Suprapubic skin (tissue), 4 donors: ENCODE data around the gene FAM120B. TPM values are rescaled to one million over a fixed set of nuclear protein-coding genes. Genes with fewer than 3 reads are reported as not detected.

Experiments used
- DNase-seq, 2 donors: peaks; one replicate each; pipeline ENCODE4 v3.0.0-alpha.2; 2019; ENCODE audit warnings: low spot score in 2 of 2
- H3K27ac ChIP-seq: fragments of 200-600 bp; sonication (generic); one replicate; pipeline ENCODE4 v1.5.1; 2019
- H3K27me3 ChIP-seq: fragments of 200-600 bp; sonication (generic); one replicate; pipeline ENCODE4 v1.5.1; 2019
- H3K36me3 ChIP-seq: fragments of 200-600 bp; sonication (generic); one replicate; pipeline ENCODE4 v1.5.1; 2019
- H3K4me1 ChIP-seq: fragments of 200-600 bp; sonication (generic); one replicate; pipeline ENCODE4 v1.5.1; 2019
- H3K4me3 ChIP-seq: fragments of 200-600 bp; sonication (generic); one replicate; pipeline ENCODE4 v1.5.1; 2019; ENCODE audit warnings: mild to moderate bottlenecking
- H3K9me3 ChIP-seq: fragments of 200-600 bp; sonication (generic); one replicate; pipeline ENCODE4 v1.5.1; 2019
- EP300 ChIP-seq: sonication (generic); formaldehyde crosslinking; IDR thresholded peaks from one replicate; pipeline ENCODE4 v1.6.1; 2017; ENCODE audit warnings: antibody characterized with exemption
- POLR2A ChIP-seq, 2 donors: fragments of 450-650 bp; IDR thresholded peaks; one replicate each; pipeline ENCODE4 v1.6.1; 2017; ENCODE audit warnings: antibody characterized with exemption in 2 of 2, mild to moderate bottlenecking in 2 of 2, moderate library complexity in 2 of 2
- POLR2AphosphoS5 ChIP-seq, 3 donors: sonication (generic); formaldehyde crosslinking; IDR thresholded peaks; one replicate each; pipeline ENCODE4 v1.6.1; 2017; ENCODE audit warnings: antibody characterized with exemption in 3 of 3
- WGBS: methylation state at CpG from one replicate; pipeline ENCODE4 v1.1.5; 2018; 5-methylcytosine and 5-hydroxymethylcytosine counted together
- total RNA-seq, 4 donors: library from RNA; depleted of rRNA; stranded (reverse); fragments of >200 nt; gene quantifications; one replicate each; pipeline ENCODE4 v1.1.0, GENCODE V29; 2016
- TF ChIP-seq, protein P1 (sequence below), 2 donors: fragments of 200-600 bp in 1 of 2; fragments of 450-650 bp in 1 of 2; sonication (generic) in 1 of 2; IDR thresholded peaks; one replicate each; pipeline ENCODE4 v1.5.1; 2016 to 2019; ENCODE audit warnings: antibody characterized with exemption in 2 of 2, mild to moderate bottlenecking in 1 of 2, moderate library complexity in 1 of 2

FAM120B gene
- total RNA-seq, 4 donors from 2014 or later = 19.9 to 55.4 (median 27.6) TPM

DNA sequence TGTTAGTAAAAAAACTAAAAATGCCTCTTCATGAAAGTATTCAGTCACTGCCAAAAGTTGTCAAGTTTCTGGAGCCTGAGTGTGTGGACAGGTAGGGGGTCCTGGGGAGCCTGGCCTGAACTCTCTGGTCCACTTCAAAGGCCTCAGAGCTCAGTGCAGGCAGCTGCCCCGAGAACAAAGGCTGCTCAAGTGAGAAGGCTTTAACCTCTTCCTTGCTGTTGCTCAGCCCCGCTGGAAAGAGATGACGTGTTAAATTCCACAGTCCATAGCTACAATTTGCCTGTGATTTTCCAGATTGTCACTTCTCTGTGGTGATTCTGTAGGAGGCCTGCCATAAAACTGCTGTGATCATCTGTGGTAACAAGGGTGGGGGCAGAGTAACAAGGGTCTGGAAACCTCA, 96.9 kb downstream of the FAM120B start:
- Histone ChIP-seq H3K4me3 (no peak overlapping the region), H3K9me3 (no peaks in the 10 kb centered on the region), H3K36me3 (peaks cover 71% of the 10 kb centered on the region), H3K4me1 (no peaks in the 10 kb centered on the region), H3K27me3 (no peaks in the 10 kb centered on the region), H3K27ac (no peak overlapping the region)
- 76% methylated on average over 3 of the region's 3 CpGs for WGBS
- TF ChIP-seq POLR2AphosphoS5 (IDR thresholded peaks at IDR 0.05) (no peak), POLR2A (IDR thresholded peaks at IDR 0.05) (no peak), EP300 (no peak)
- TF ChIP-seq, protein P1, sequence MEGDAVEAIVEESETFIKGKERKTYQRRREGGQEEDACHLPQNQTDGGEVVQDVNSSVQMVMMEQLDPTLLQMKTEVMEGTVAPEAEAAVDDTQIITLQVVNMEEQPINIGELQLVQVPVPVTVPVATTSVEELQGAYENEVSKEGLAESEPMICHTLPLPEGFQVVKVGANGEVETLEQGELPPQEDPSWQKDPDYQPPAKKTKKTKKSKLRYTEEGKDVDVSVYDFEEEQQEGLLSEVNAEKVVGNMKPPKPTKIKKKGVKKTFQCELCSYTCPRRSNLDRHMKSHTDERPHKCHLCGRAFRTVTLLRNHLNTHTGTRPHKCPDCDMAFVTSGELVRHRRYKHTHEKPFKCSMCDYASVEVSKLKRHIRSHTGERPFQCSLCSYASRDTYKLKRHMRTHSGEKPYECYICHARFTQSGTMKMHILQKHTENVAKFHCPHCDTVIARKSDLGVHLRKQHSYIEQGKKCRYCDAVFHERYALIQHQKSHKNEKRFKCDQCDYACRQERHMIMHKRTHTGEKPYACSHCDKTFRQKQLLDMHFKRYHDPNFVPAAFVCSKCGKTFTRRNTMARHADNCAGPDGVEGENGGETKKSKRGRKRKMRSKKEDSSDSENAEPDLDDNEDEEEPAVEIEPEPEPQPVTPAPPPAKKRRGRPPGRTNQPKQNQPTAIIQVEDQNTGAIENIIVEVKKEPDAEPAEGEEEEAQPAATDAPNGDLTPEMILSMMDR (IDR thresholded peaks at IDR 0.05) = no peak
- no peak for DNase-seq

DNA sequence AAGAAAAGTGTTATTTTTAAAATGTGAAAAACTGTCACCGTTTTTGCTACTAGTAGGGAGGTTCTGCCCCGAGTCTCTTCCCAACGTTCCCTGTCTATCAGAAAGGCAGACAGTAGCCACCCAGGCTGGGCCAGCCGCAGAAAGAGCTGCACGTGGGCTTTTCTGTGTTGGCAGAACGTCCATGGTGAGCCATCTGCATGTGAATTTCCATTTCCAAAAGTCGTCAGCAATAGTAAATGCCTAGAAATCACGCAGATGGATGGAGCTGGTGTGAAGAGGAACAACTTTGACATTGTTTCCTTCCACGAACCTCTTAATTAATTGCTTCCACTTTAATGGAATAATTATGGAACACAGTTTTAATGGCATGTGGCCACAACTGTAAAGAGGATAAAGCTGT, 97.5 kb downstream of the FAM120B start:
- Histone ChIP-seq H3K36me3 (peaks cover 66% of the 10 kb centered on the region), H3K9me3 (no peaks in the 10 kb centered on the region), H3K4me3 (no peak overlapping the region), H3K27ac (no peak overlapping the region), H3K27me3 (no peaks in the 10 kb centered on the region), H3K4me1 (no peaks in the 10 kb centered on the region)
- 58% methylated on average over 9 of the region's 9 CpGs for WGBS
- DNase-seq = no peak
- TF ChIP-seq POLR2A (IDR thresholded peaks at IDR 0.05) (no peak), EP300 (no peak)
- TF ChIP-seq, protein P1 (IDR thresholded peaks at IDR 0.05) = no peak

DNA sequence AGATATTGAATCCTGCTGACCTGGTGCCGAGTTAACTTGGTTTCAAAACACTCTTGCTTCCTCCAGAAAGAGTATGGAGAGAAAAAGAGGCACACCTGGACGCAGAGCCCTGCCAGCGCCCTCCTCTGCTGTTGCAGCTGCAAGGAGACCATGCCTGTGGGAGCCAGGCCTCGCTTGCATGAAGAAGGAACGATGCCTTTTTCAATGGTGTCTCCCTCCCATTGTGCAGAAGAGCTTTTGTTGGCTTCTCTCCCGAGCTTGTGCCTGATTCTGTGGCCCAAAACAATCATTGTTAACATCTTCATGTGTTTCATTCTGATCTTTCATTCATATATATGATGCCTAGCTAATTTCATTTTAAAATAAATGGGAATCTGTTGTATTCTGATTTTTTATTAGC, 98.1 kb downstream of the FAM120B start:
- Histone ChIP-seq H3K4me1 (no peaks in the 10 kb centered on the region), H3K36me3 (peaks cover 66% of the 10 kb centered on the region), H3K9me3 (no peaks in the 10 kb centered on the region), H3K27me3 (no peaks in the 10 kb centered on the region), H3K27ac (no peak overlapping the region), H3K4me3 (no peak overlapping the region)
- TF ChIP-seq, protein P1 (IDR thresholded peaks at IDR 0.05) = no peak
- TF ChIP-seq POLR2A (IDR thresholded peaks at IDR 0.05) (no peak), POLR2AphosphoS5 (IDR thresholded peaks at IDR 0.05) (no peak), EP300 (no peak)
- no peak for DNase-seq
- 91% methylated on average over 6 of the region's 6 CpGs for WGBS

DNA sequence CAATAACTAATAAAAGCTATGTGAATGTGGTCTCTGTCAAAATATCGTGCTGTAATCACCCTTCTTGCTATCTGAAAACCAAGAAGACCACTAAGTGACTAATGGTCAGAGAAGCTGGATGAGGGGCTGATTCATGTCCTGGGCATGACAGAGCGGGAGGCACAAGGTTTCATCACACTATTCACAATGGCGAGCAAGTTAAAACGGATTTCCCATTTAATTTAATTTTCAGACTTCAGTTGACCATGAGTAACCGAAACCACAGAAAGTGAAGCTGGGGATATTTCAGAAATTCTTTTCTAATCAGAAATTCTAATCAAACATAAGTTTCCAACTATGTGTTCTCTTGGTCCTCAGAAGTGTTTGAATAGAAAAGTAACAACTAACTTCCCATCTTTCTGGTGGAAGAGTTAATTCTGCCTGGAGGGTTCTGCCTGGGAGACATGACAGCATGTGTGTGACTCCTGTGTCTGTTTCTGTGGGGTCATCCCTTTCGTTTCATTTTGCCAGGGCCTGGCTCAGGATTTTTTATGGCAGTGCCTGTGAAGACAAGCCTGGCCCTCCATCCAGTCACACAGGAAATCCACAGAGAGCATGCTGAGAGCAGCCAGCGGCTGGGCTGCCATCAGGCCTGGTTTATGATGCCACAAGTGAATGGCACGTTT, 98.9 kb downstream of the FAM120B start:
- TF ChIP-seq EP300 = no peak
- TF ChIP-seq, protein P1 (IDR thresholded peaks at IDR 0.05) = no peak
- no peak for TF ChIP-seq POLR2AphosphoS5 (IDR thresholded peaks at IDR 0.05)
- TF ChIP-seq POLR2A (IDR thresholded peaks at IDR 0.05) = no peak
- no peak overlapping the region for H3K4me3 ChIP-seq
- 79% methylated on average over 8 of the region's 8 CpGs for WGBS
- H3K27me3 ChIP-seq = no peaks in the 10 kb centered on the region
- H3K36me3 ChIP-seq = peaks cover 59% of the 10 kb centered on the region
- DNase-seq = no peak
- no peak overlapping the region for H3K27ac ChIP-seq
- H3K9me3 ChIP-seq = peaks cover 4% of the 10 kb centered on the region
- H3K4me1 ChIP-seq = no peaks in the 10 kb centered on the region

DNA sequence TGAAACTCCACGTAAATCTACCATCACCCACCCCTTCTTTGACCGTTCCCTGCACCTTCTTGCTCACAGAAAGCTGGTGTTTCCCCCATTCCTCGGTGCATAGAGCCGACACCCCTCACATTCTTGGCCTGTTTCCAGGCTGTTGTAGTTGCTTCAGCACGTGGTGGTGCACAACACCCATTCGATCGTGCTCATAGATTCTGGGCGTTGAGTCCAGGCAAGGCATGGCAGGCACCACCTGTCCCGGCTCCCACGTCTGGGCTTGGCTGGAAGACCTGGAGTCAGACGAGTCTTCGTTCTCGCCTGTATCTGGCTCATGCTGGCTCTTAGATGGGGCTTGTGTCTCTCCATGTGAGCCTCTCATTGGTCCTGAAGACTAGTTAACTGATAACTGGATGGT, 100.6 kb downstream of the FAM120B start:
- H3K4me1 ChIP-seq = no peaks in the 10 kb centered on the region
- H3K36me3 ChIP-seq = peaks cover 41% of the 10 kb centered on the region
- no peak for DNase-seq
- 66% methylated on average over 13 of the region's 13 CpGs for WGBS
- H3K9me3 ChIP-seq = peaks cover 5% of the 10 kb centered on the region
- H3K4me3 ChIP-seq = no peak overlapping the region
- no peak overlapping the region for H3K27ac ChIP-seq
- no peak for TF ChIP-seq POLR2A (IDR thresholded peaks at IDR 0.05)
- TF ChIP-seq EP300 = no peak
- TF ChIP-seq POLR2AphosphoS5 (IDR thresholded peaks at IDR 0.05) = no peak
- TF ChIP-seq, protein P1 (IDR thresholded peaks at IDR 0.05) = no peak
- H3K27me3 ChIP-seq = no peaks in the 10 kb centered on the region
